GM21576 (cell line): Measurements from ENCODE around the gene PNPT1.
"Not testable (repeated sequence)": the region's sequence is repeated elsewhere in the genome, so short reads cannot be mapped to it uniquely, and the experiment has no call there.

Experiments used
- ATAC-seq: cut with Tn5 transposase; IDR thresholded peaks from one replicate; pipeline ENCODE4 v1.9.1; 2021; ENCODE audit warnings: mild to moderate bottlenecking, moderate library complexity; ENCODE audit not compliant: unreplicated experiment

Gene PNPT1

GRCh38 chr2:55601849-55602248 is 91.8 kb downstream of the PNPT1 start:
- no peak for ATAC-seq

DNA sequence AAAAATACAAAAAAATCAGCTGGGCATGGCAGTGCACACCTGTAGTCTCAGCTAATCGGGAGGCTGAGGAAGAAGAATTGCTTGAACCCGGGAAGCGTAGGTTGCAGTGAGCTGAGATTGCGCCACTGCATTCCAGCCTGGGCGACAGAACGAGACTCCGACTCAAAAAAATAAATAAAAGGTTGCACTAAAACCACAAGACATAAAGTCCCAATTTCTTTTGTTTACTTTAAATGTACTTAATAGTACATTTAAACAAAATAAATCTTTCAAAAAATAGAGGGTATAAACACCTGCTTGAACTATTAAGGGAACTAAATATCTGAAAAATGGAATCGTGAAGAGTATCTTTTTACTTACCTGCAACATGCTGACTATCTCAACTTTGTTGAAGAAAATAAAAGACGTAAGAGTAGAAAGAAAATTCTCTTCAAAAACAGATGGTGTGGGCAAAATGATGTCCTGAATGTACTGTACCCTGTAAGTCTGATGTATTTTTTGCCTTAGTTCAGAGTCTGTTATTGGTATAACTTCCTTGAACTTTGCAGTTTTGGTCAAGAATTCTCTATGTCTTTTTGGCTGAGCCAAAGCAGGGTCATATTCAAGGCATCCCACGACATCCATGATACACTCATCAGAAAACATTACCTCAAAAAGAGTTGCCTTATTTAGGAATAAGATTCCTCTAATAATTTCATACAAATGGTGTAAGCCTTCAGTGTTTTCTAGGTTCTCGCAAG is 95.4 kb downstream of the PNPT1 start:
- ATAC-seq: no peak

DNA sequence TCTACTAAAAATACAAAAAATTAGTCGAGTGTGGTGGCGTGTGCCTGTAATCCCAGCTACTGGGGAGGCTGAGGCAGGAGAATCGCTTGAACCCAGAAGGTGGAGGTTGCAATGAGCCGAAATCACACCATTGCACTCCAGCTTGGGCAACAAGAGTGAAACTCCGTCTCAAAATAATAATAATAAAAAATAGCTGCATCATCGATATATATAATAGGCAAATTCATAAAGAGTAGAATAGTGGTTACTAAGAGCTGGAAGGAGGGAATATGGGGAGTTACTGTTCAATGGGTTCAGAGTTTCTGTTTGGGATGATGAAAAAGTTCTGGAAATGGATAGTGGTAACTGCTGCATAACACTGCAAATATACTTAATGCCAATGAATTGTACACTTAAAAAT is 96.8 kb downstream of the PNPT1 start:
- ATAC-seq: not testable (repeated sequence)

- no peak for ATAC-seq
Measured at GRCh38 chr2:55595536-55595935, 98.1 kb downstream of the PNPT1 start.

DNA sequence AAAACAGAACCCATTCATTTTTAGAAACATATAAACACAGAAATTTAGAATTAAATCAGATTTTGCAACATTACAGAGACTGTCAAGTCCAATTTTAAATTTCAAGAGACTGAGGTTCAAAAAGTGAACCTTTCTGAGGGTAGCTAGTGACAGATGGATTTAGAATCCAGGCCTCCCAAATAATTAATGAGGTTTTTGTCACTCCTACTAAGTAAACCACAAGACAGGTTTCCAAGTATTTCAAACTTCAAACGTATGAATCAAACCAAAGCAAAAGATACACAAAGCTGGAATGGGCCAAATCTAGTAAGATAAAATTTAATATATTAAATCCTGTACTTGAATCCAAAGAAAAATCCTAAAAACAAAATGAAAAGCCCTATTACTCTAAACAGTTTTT is 101.5 kb downstream of the PNPT1 start:
- ATAC-seq: no peak

- ATAC-seq: no peak
Measured at GRCh38 chr2:55590810-55591440, 102.7 kb downstream of the PNPT1 start.

- ATAC-seq: no peak
Measured at GRCh38 chr2:55585451-55586080, 108.1 kb downstream of the PNPT1 start.
